WI38 (cell line): ENCODE data around the gene AGTRAP.

Experiments
- H3K4me3 ChIP-seq: 2 replicates; pipeline ENCODE4 v1.5.1; 2011; ENCODE audit warnings: low read depth, mild to moderate bottlenecking, control low read depth, low read length
- TF ChIP-seq, protein P1 (sequence below): IDR thresholded peaks from 2 replicates; pipeline ENCODE4 v1.5.1; 2012; ENCODE audit warnings: low read depth, mild to moderate bottlenecking, control low read depth, low read length

AGTRAP gene

DNA sequence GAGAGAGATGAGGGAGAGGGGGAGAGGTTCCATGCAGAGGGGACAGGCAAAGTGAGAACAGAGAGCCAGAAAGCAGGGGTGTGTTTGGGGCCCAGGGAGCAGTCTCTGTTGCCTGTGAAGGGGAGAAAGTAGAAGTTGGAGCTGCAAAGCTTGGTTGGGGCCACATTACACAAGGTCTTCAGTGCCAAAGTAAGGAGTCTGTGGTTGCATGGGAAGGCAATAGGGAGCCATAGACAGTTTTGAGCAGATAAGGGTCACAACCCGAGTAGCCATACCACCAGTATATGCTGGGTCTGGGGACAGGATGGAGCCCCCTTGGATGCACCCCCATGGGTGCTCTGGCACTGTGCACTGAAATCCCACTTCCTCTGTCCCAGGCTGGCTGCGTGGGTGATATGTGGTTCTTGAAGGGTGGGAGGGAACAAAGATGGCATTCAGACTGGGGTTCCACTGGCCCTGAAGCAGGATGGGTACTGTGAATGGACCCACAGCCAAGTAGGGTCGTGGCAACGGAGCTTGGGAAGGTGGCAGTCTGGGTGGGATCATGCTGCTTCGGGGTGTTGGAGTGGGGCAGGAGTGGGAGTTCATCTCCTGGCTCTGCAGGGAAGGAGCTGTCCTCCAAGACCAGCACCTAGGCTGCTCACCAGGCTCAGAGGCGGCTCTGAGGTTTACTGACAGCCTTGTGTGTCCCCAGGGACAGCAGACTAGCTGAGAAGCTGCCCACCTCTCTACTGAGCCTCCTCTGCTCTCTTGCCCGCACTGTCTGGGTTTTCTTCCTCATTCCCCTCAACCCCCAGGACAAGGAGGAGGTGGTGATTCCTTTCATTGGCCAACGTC lies 32.4 kb upstream of the AGTRAP start:
- no peak overlapping the region for H3K4me3 ChIP-seq
- TF ChIP-seq, protein P1, sequence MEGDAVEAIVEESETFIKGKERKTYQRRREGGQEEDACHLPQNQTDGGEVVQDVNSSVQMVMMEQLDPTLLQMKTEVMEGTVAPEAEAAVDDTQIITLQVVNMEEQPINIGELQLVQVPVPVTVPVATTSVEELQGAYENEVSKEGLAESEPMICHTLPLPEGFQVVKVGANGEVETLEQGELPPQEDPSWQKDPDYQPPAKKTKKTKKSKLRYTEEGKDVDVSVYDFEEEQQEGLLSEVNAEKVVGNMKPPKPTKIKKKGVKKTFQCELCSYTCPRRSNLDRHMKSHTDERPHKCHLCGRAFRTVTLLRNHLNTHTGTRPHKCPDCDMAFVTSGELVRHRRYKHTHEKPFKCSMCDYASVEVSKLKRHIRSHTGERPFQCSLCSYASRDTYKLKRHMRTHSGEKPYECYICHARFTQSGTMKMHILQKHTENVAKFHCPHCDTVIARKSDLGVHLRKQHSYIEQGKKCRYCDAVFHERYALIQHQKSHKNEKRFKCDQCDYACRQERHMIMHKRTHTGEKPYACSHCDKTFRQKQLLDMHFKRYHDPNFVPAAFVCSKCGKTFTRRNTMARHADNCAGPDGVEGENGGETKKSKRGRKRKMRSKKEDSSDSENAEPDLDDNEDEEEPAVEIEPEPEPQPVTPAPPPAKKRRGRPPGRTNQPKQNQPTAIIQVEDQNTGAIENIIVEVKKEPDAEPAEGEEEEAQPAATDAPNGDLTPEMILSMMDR: no peak

DNA sequence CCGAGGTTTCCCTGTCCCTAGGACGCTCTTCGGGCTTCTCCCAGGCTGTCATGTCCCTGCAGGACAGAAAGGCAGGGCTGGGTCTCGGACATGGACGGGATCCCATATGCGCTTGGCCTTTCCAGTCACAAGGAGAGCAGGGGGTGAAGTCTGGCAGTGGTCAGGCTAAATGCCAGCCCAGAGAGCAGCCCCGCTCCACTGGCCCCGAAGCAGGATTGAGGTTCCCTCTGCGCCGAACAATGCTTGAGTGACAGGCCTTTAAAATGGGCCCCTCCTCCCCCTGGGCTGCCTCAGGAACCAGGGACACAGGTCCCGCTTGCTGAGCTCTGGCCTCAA lies 31.8 kb upstream of the AGTRAP start:
- TF ChIP-seq, protein P1: no peak
- no peak overlapping the region for H3K4me3 ChIP-seq

DNA sequence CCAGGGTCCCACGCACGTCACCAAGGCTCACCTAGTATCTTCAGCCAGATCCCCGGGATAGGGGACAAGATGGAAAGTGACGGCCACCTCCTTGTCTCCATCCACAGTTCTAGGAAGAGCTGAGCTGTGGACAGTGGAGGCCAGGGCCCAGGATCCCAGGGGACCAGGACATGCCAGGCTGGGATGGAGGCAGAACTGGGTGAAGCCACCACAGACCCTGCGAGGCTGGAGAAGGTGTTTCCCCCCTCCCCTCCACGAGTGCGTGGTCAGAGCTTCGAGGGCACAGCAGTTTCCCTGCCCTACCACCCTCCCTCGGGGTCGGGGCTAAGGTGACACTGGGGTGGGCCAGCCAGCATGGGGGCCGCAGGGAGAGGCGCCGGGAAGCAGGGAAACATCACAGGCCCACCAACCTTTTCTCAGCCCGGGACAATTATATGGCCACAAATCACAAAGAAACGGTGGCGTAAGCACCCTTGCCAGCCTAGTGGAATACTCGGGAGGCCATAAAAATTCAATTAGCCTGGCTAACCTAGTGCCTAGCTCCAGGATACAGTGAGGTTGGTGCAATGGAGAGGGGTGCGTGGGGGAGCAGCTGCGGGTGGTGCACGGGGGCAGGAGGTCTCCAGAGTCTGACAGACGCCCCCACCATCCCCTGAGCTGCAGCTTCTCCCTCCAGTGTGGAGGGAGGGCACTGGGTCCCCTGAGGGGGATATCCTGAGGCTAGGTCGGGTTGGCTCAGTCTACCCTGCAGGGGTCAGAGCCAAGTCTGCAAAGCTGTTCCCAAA lies 31.1 kb upstream of the AGTRAP start:
- no peak overlapping the region for H3K4me3 ChIP-seq
- TF ChIP-seq, protein P1: no peak

DNA sequence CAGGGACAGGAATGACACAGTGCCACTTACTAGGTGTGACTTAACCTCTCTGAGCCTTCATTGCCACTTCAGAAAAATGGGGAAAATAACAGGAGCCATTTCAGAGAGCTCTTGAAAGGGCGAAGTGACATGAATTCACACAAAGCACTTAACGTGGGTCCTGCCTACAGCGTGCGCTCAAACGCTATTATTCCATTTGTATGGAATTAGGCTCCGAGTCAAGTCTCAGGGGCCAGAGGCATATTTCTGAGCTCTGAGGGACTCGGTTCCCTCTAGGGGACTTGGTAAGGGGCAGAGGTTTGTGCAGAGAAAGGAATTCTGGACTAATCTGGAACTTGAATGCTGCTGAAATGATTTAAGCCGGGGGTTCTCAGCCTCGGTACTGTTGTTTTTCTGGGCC lies 30.3 kb upstream of the AGTRAP start:
- no peak overlapping the region for H3K4me3 ChIP-seq
- TF ChIP-seq, protein P1: no peak

DNA sequence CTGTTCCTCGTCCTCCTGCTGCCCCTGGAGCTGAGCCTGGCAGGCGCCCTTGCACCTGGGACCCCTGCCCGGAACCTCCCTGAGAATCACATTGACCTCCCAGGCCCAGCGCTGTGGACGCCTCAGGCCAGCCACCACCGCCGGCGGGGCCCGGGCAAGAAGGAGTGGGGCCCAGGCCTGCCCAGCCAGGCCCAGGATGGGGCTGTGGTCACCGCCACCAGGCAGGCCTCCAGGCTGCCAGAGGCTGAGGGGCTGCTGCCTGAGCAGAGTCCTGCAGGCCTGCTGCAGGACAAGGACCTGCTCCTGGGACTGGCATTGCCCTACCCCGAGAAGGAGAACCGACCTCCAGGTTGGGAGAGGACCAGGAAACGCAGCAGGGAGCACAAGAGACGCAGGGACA lies 29.6 kb upstream of the AGTRAP start:
- TF ChIP-seq, protein P1: no peak
- no peak overlapping the region for H3K4me3 ChIP-seq

DNA sequence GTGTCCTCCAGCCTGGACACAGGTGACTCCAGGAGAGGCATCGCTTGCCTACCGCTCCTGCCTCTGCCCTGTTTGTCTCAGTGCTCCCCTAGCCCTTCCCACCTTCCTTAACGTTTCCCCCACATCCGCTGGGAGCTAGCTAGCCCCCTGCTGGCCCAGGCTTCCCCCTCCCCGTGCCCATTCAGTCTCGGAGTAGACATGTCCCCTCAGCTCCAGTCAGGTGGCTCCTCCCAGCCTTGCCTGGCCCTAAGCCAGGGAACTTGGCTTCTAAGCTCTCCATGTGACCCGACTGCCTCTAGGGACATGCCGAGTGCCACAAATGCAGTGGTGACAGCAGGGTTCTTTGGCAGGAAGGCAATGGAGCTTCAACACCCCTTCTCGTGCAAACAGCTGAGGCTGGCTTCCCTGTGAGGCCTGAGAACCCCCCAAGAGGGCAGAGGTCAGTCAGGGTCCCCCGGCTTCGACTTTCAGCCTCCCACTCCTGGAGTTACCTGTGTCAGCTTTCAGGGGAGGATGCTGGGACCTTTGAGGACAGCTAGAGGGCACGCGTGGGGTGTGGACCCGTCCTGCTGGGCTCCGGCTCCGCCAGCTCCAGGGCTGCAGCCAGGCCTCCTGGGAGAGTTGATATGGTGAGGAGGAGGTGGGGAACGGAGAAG lies 28.2 kb upstream of the AGTRAP start:
- H3K4me3 ChIP-seq: no peak overlapping the region
- TF ChIP-seq, protein P1: no peak
